Stimulated activated CD4-positive, alpha-beta T cell treated with anti-CD3 and anti-CD28 coated beads, Interleukin-4, amount 100 ng/mL, for 48 hours (primary cell): ENCODE results near the gene FAM209A.
"Not testable (repeated sequence)": the region's sequence is repeated elsewhere in the genome, so short reads cannot be mapped to it uniquely, and the experiment has no call there.

Source experiments
- DNase-seq, 2 donors: peaks; one replicate each; pipeline ENCODE4 v3.0.0-alpha.2; 2020; ENCODE audit warnings: low read depth in 2 of 2

Gene FAM209A

DNA sequence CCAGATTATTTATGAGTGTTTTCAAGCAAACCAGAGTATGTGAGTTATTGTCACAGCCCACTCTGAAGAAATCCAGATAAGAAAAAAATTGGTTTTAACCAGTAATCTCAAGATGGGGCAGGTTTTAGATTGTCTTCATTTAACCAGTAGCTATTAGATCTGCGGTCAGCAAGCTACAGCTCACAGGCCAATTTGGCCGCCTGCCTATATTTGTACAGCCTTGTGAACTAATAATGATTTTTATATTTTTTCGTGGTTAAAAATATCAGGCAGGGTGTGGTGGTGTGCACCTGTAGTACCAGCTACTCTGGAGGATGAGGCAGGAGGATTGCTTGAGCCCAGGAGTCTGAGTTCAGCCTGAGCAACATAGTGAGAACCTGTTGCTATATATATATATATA is 13.5 kb downstream of the FAM209A start:
- DNase-seq, result no peak

DNA sequence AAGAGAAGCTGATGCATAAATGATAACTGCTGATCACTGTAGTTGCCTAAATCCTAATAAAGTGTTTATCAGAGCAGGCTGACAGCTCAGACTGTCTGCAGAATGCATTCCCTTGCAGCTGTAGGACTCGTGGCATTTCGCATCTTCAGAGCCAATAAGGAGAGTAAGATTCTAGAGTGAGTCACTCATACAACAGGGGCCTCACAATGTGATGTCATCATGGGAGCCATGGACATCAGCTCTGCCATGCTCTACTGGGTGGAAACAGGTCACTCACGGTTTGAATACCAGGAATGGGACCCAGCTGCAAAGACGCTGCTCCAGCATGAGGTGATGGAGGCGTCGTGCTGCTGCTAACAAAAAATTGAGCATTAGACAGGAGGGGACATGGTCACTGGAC is 15.9 kb downstream of the FAM209A start:
- no peak for DNase-seq

DNA sequence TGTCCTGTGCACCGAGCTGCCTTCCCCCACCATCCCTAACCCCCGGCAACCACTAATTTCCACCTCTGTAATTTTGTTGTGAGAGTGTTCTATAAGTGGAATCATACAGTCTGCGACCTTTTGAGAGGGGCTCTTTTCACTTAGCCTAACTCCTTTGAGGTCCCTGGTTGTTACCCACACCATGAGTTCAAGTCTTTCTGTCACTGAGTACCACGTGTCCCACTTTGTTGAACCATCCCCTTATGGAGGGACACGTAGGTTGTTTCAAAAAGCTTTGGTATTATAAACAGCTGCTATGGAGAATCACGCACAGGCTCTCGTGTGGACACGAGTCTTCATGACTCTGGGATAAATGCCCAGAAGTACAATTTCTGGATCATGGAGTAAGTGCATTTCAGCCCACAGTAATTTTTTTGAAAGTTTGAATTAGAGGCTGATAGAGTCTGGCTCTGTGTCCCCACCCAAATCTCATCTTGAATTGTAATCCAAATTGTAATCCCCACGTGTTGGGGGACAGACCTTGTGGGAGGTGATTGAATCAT is 18.0 kb downstream of the FAM209A start:
- DNase-seq, result no peak

DNA sequence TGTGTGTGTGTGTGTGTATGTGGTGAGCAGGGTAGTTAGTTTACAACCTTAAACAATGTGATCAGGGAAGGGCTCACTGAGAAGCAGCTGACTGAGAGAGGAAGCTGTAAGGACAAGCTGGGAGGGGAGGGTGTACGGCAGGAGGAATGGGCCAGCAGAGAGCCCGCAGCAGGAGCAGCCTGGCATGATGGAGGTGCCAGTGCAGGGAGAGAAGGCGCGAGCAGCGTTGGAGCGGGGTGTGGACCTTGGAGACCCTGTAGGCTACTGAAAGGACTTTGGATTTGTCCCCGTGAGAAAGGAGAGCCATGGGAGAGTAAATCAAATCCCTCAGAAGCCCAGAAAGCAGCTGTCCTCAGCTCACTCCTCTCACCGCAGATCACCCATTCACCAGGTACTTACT is 27.0 kb downstream of the FAM209A start:
- no peak for DNase-seq

DNA sequence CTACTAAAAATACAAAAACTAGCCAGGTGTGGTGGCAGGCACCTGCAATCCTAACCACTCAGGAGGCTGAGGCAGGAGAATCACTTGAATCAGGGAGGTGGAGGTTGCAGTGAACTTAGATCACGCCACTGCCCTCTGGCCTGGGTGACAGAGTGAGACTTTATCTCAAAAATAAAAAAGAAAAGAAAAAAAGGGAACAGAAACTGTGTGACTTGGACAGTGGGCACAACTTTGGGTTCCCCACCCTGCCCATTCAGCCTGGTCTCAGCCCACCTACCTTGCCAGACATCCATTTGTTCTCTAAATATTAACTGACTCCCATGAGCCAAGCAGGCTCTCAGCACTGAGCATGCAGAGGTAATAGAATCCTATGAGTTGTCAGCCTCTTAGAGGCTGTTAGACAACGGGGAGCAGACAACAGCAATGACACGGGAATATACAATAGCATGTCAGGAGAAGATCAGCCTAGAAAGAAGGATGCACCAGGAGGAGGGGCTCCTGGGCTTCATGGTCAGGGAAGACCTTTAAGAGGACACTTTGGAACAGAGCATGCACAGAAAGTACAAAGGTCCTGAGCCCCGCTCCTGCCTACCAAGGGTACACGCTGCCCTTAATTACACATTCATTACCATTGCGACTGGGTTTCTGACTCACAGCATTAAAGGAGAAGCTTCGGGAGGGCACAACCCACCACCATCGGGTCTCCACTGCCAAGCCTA is 28.5 kb downstream of the FAM209A start:
- DNase-seq, result no peak

DNA sequence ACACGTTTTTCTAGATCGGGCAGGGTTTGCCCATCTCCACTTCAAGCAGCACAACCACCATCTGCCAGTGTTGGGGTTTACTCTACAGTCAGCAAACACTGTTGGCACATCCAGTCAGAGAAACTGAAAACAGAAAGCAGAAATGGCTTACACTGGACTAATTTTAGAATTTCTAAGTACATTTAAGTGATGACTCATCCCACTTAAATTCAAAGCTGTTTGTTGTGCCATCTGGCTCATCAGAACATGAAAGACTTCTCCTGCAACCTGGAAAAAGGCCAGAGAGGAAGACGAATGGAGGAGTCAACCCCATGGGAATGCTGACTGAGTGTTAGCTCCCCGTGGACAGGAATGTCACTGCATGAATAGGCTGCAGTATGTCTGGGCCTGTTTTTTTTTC is 30.3 kb downstream of the FAM209A start:
- DNase-seq, result no peak

DNA sequence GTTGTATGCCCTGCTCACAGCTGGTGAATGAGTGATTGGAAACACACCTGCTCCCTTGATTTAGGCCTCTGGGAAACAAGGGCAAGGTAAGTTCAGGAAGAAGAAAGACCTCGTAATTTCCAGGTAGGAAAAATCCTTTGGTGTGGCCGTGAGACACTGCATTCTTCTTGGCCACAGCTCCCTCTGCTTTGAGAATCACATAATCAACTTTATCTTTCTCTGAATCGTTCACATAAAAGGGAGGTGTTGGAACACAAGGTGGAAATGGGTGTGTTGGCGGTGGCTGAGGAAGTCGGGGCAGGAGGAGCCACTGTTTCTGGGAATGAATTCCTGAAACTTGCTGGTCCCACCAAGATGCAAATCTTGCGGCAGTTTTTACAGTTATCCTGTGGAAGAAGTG is 34.4 kb downstream of the FAM209A start:
- no peak for DNase-seq

DNA sequence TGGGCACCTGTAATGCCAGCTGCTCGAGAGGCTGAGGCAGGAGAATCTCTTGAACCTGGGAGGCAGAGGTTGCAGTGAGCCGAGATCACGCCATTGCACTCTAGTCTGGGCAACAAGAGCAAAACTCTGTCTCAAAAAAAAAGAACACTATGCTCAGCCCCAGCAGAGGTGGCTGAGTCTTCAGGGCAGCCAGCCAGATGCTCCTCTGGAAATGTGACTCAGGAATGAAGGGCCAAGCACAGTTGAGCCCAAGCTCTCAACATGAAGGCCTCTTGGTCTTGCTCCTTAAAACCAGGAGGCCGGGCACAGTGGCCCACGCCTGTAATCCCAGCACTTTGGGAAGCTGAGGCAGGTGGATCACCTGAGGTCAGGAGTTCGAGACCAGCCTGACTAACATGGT is 40.0 kb downstream of the FAM209A start:
- DNase-seq, result not testable (repeated sequence)

DNA sequence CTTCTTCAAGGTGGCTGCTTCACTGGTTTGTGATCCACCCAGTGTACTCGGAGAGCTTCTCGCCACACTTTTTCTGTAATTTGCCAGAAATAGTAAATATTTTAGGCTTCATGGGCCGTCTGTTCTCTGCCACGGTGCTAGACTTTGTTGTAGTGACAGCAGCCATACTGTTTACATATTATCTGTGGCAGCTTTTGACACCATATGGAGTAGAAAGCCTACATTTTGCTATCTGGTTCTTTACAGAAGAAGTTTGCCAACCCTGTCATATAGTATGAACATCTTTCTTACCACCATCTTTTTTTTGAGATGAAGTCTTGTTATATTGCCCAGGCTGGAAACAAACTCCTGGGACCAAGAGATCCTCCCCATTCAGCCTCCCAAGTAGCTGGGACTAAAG is 41.0 kb downstream of the FAM209A start:
- DNase-seq, result no peak

DNA sequence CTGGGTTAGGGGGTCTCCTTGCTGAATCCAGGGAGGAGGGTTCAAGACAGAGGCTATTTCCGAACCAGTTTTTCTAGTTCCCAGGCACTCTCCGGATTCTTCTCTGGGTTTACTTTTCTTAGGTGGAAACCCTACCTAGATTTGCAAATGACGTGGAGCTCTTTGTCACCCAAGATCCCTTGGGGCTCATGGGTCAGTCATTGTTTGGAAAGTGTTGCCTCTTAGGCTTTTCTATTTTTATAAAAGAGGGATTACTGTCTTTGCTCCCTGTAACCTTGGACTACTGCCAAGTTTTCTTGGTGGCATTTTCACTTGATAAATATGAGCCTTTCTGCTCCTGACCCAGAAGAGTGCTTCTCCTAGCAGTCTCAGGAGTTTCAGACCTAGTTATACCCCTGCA is 42.1 kb downstream of the FAM209A start:
- DNase-seq, result no peak

DNA sequence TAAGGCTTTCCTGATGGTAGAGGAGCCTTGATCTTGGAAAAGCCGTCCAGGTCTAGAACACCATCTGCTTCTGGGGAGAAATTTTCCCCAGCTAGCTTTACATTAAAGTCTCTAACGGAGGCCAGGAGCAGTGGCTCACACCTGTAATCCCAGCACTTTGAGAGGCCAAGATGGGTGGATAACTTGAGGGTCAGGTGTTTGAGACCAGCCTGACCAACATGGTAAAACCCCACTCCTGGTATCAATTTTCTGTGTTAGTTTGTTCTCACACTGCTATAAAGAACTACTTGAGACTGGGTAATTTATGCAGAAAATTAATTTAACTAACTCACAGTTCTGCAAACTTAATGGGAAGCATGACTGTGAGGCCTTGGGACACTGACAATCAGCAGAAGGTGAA is 46.3 kb downstream of the FAM209A start:
- DNase-seq, result no peak

DNA sequence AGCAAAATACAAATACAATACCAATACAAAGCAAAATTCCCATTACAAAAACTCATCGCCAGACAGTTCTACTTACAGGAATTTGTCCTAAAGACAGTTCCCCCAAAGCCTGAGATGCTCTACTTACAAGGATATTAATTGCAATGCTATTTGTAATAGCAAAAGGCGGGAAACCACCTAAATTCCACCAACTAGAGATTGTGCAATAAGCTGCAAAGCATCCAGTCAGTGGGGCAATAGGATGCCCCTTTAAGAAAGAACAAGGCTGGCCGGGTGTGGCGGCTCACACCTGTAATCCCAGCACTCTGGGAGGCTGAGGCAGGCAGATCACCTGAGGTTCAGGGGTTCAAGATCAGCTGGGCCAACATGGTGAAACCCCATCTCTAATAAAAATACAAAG is 47.6 kb downstream of the FAM209A start:
- no peak for DNase-seq

DNA sequence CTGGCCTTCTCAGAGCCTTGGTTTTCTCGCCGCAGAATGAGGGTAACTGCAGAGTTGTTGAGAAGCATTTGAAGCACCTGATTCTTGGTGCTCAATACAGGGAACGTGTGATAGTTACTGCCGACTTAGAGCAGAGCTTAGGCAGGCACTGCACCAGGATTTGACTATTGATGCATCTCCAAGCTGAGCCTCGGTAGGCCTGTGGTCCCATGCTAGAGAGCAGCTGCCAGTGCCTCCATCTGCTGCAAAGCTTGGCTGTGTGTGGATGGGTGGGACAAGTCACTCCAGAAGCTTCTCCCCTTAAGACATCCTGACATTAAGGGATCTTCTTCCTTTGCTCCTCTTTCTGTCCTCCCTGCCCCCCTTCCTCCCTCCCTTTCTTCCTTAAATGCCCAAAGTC is 49.4 kb downstream of the FAM209A start:
- no peak for DNase-seq

DNA sequence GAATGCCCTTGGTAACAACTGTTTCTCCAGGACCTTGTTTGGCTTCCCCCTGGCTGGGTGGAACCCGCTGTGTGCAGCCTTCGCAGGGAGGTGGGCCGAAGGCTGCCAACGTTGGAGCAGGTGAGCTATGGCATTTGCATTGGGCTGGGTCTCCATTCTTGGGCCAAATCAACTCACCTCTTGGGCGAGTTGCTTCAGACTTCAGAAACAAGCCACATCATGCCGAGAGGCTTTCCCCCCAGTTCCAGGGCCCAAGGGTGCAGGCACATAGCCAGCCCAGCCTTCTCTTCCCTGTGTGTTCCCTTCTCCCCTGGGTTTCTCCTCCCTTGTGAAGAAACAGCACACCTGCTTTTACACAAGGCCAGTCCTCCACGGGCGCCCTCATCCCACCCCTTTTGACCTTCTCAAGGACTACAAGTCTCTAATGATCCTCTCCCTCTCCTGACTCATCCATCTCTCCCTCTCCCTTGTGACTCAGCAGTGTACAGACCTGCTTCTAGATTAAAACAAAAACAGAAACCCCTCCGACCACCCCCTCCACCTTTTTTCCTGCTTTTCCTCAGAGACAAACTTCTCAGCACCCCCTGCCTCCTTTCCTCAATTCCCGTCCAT is 50.1 kb downstream of the FAM209A start:
- no peak for DNase-seq

DNA sequence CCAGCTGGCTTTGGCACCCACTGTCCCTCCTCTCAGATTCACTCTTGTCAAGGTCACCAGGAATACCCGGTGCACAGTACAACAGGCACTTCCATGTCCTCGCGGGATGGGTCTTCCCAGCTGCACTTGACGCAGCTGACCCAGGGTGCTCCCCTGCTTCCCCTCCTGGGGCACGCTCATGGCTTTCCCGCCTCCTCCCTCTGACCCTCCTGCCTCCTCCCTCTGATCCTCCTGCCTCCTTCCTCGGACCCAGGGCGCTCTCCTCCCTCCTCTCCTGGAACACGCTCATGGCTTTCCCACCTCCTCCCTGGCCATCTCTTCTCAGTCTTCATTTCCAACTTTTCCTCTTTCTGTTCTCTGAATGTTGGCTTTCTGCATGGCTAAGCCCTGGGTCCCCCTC is 50.6 kb downstream of the FAM209A start:
- DNase-seq, result no peak
